Activated CD8-positive, alpha-beta memory T cell treated with anti-CD3 and anti-CD28 coated beads, Interleukin-2, amount 50 U/mL, for 24 hours (primary cell): ENCODE results near the gene ASTL.

Experiments used
- DNase-seq: peaks from one replicate; pipeline ENCODE4 v3.0.0-alpha.2; 2020; ENCODE audit errors: extremely low read depth

The ASTL gene

DNA sequence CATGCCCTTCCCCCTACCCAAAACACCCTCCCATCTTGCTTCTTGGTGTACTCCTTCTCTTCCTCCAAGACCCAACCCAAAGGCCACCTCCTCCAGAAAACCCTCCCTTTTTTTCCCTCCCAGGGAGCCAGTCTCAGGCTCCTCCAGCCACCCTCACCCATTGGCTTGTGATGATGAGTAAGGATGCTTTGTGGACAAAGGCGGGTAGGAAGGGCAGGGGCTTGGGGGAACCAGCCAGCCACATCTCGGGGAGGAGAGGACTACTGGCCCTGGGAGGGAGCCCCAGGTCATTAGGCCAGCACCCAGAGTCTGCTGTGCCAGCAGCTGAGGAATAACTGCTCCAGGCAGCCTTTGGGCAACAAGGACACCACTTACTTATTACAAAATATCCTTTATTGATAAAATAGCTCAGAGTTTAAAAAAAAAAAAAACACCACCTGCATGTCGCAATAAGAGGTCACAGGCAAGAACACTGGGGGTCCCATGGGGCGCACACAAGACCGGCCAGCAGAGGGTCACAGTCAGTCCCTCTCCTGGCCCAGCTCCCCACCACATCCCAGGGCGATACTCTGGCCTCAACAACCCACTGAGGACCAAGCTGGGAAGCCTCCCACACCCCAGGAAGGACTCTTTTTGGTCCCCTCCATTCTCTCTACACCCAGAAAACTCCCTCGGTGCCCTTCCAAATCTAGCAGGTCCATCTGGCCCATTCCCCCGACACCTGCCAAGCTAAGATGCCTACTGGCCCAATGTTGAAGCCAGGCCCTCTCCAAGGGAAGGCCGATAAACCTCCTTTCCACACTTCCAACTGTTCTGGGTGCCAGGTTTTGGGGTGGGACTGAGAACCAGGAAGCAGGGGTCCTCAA, 25.6 kb downstream of the ASTL start:
- DNase-seq, result no peak

DNA sequence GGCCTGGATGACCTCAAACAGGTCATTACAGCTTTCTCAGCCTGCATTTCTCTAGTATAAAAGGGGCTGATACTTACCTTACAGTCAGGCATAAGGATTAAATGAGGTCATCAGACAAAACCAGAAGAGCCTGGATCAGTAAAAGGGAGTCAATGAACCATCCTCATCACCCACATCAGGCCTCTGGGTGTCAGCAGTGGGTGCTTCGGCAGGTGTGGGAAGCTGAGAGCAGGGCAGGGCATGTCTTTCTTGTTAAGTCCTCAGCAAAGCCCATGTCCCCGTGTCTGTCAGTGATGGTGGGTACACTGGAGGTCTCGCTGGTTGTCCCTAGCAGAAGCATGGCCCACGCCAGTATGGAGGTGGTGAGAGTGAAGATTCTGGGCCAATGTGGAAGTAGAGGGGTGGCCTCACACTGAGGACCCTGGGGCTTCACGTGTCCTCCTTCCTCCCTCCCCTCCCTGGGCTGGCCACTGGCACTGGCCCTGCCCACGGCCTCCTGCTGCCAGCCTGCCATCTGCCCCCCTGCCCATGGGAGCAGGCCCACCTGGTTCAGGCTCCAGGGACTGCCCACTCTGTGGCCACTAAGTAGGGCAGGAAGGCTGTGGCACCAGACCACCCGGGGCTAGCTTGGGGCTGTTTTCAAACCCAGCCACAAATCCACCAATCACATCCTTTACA, 26.3 kb downstream of the ASTL start:
- DNase-seq, result no peak

DNA sequence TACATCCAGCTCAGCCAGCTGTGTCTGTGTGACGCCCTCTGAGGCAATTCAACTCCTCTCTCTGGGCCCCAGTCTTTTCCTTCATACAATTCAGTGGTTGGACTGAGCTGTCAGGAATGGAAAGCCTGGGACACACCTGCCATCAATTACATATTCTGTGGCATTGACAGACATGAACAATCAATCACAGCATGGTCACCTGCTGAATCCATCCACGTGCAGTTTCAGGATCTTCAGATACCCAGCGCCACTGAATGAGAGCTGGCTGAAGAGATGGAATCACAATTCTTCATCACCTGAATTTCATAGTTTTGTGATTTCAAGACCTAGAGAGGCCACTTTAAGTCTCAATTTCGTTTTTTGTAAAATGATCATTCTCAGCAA, 27.1 kb downstream of the ASTL start:
- no peak for DNase-seq

DNA sequence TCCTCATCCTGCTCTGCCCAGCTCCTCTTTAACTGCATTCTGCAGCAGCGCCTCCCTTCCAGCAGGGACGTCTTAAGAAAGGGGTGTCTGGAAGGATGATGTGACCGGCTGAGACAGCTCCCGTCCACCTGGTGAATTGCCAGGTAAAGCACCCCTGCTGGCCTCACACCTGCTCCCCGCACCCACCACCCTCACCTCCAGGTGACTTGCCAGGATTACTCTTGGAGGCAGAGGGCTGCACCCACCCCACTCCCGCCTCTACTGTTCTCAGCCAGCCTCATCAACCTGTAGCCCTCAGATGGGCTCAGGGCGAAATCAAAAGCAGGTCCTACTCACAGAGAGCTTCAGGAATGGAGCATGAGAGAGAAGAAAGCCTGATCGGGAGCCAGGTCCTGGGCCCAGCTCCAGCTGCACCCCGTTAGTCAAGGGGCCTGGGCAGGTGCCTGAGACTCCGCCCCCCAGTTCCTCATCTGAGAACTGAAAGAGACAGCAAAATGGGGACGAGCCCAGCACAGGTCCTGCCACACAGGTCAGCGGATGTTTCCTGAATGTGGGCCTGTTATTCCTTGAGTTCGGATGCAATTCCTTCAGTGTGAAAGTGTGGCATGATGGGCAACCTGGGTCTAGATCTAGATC, 27.6 kb downstream of the ASTL start:
- DNase-seq, result no peak

DNA sequence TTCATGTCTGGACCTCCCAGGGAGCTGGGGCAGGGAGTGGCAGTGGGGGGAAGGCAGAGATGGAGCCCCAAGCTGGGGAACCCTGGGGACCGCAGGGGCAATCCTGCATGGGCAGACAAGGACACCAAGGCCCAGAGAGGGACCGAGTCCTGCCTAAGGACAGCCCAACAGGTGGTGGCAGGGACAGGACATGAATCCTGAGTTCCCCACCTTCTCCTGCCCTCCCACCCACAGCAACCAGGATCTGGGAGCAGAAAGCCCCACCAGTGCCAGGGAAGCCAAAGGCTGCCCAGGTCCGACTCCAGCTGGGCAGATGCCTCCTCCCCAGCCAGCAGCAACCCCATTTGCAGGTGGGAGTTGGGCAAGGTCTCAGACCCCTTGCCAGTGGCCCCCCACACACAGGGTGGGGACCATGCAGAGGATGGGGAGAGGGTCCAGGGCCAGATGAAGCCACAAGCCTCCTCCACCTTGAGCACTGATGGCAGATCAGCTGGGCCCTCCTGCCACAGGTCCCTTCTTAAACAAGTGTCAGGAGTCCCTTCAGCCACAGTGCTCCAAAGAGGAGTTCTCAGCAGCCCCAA, 28.3 kb downstream of the ASTL start:
- DNase-seq, result no peak

DNA sequence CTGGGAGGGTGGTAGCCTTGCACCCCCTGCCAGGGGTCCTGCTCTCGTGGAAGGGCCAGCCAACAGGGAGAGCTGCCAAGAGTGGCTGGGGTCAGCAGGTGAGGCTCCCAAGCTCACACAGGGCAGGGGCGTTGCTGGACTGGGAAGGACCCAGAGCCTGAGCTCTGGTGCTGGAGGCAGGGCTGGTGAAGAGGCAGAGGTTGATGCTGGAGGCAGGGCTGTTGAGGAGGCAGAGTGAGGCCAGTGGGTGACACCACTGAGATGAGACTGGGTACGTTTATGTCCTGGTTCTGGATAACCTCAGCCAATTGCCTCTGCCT, 29.0 kb downstream of the ASTL start:
- no peak for DNase-seq

DNA sequence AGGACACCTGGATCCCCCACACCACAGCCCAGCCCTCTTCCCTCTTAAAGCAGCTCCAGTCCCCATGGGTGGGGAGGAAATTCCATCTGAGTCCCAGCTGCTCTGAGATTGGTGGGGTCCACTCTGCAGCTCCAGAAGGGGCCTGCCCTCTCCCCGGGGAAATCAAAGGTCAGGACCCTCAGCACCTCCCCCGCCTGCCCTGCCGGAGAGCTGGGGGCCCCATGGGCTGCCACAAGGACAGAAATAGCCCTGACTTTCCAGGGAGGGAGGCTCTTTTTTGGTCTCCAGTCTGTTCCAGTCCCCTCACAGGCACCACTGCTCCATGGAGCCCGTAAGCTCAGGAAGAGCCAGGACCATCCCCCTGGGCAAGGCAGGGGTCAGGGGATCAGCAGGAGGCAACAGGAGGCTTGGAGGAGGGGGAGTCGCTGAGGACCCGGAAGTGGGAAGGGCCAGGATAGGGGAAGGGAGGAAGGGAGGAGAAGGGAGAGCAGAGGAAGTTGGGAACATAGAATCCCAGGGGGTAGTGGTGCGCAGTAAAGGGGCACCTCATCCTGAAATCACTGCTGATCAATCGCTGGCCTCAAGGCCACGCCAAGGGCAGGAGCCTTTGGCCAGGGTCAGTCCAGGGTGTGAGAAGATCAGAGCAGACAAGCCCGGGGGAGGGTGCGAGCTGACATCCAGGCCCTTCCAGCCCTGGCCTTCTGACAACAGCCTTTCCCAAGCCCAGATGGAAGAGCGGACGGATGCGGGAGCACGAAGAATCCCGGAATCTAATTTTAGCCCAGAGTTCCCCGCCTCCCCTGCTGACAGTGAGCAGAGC, 29.6 kb downstream of the ASTL start:
- DNase-seq, result no peak

DNA sequence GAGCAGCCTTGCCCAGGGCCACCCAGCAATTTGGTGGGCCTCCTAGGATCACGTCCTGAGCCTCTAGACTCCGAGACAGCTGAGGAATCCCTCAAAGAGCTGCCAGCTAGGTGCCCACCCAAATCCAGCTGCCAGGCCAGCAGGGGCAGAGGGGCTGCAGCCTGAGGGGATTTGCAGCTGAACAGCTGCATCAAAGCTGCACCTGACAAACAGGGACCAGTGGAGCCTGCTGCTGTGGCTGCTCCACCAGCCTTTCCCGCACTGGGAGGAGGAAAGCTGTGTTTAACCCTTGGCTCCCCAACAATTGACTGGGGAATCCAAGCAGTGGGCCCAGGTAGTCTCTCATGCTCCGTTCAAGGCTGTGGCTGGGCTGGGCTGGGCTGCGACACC, 30.2 kb downstream of the ASTL start:
- DNase-seq, result no peak

DNA sequence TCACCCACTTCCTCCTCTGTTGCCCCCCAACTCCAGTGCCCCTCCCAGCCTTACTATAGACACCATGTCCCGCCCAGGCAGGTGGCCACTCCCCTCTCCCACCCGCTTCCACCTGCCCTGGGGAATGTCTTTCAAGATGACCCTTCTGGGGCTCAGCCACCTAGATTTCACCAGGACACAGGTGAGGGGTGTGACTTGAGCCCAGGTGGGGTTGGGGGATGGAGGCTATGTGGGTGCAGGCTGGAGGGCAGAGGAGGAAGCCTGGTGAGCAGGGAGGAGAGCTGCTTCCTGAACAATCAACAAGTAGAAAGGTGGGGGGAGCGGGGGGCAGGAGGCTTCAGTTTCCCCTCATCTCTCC, 30.6 kb downstream of the ASTL start:
- DNase-seq, result no peak

DNA sequence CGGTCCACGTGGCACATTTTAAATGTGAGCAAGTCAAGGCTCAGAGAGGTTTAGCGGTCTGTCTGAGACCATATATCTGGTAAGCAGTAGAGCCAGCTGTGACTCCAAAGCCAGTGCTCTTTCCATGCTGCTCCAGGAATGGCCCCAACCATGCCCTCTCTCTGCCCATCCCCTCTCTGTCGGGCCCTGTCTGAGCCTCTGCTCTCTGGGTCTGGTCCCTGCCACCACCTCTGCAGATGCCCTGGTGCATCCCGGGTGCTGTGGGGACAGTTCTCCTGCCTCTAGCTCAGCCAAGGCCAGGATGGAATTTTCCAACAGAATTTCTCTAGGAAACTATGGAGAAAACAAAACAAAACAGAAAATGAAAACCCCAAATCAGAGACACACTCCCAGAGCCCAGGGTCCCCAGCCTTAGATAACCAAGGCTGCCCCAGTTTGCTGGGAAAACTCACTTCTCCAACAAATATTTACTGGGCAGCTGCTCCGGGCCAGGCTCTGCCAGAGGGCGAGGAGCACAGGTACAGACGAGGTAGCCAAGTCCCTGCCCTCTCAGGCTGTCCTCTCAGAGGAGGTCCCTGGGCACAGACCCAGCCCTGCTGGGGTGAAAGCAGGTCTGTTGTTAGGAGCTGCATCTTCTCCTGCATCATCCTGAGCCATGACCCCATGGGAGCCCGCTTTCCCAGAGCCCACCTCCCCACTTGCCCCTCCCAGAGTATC, 31.2 kb downstream of the ASTL start:
- DNase-seq, result no peak

DNA sequence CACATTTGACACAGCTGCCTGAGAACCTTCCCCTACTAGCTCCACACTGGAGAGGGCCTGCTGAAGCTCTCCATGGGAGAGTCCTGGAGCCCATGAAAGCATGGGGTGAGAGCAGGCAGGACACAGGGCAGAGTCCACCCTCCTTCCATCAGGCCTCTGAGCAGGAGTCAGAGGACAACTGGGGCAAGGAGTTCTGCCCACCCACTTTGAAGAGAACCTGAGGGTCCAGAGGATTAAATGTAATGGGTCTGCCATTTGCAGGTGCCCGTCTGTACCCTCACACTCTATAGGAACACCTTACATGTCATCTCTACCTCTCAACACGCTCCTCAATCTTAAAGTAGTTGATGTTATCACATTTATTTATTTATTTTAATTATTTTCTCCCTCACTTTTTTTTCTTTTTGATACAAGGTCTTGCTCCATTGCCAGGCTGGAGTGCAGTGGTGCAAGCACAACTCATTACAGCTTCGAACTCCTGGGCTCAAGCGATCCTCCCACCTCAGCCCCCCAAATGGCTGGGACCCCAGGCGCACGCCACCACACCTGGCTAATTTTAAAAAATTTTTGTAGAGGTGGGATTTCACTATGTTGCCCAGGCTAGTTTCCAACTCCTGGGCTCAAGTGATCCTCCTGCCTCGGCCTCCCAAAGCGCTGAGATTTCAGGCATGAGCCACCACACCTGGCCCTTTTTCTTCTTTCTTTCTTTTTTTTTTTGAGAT, 32.1 kb downstream of the ASTL start:
- no peak for DNase-seq

DNA sequence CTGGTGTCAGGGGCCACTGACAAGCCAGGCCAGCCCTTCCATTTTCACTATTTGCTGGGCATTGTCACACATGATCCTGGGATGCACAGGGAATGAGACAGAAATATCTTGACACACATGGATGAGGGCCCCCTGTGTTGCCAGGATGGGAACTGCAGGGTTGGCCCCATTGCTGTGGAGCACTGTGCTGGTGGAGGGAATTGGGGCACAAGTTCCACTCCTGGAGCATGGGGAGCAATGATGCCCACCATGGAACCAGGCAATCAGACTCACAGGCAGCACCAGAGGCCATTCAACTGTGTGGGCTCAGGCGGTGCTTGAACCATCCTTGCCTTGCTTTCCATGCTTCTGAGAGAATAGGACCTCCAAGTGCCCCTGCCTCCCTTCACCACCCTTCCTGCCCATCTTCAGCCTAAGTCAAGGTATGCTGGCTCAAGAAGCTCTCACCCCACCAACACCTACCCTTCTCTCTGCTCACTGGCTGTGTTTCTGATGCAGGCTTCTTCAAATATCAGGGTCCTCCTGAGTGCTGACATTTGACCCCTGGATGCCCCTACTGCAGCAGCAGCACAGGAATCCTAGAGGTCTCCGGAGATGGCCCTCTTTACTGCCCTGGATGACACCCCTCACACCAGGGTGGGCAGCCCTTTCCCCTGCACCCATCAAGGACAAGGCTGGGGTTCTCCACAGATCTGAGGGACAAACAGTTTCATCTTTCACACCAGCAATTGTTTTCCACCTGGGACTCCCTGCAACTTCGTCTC, 33.0 kb downstream of the ASTL start:
- DNase-seq, result no peak

DNA sequence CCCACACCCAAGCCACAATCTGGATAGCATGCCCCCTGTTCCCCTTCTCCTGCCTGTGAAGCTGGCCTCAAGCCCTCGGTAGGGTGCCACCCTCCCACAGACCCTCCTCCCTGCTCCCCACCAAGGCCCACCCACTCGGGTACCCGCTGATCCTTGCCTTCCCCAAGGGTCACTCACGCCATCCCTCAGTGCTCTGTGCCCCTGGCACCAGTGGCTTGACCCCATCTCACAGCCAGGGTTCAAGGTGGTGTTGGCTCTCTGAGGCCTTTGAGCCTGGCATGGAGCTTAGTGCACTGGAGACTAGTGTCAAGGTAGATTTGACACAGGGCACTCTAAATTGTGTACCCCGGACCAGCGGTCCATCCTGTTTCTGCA, 33.8 kb downstream of the ASTL start:
- DNase-seq, result no peak

DNA sequence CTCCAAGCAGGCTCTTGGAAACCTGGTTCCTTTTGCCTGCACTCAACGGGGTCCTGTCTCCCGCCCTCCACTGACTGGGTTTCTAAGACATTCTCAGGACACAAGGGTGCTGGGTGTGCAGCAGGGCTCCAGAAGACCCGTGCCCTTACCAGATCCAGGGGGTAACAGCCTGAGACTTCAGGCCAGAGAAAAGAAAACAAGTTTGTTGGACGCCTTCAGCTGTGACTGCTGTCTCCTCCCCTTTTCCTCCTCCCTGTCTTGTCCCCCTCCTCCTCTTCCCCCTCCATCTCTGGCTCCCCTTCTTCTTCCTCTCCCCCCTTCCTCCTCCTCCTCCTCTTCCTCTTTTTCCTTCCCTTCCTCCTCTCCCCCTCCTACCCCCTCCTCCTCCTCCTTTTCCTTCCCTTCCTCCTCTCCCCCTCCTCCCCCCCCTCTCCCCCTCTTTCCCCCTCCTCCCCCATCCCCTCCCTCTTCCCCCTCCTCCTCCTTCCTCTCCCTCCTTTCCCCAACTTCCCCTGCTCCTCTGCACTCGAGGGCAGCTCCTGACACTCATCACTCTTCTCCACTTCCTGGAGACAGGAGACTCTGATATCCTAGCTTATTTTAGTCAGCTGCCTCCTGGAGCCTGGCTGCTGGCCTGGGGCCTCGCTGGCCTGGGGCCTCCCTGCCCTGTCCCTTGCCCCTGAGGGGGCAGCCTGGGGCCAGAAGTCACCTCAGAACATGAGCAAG, 34.4 kb downstream of the ASTL start:
- DNase-seq, result no peak

DNA sequence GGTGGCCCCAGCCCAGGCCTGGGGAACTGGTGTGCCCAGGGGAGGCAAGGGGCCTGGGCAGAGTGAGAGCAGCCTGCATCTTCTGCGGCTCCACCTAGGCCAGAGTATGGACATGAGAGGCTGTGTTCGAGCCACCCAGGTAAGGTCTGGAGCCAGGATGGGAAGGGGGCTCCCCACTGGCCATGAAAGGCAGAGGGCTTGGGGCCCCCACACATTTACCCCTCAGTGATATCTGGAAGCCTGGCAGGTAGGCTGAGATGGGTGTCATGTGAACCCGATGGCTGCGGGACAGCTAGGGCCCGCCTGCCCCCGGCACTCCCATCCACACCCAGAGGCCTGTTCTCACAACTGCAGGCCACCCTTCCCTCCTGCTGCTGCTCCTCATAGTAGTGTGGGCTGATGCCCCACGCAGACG, 35.1 kb downstream of the ASTL start:
- no peak for DNase-seq

DNA sequence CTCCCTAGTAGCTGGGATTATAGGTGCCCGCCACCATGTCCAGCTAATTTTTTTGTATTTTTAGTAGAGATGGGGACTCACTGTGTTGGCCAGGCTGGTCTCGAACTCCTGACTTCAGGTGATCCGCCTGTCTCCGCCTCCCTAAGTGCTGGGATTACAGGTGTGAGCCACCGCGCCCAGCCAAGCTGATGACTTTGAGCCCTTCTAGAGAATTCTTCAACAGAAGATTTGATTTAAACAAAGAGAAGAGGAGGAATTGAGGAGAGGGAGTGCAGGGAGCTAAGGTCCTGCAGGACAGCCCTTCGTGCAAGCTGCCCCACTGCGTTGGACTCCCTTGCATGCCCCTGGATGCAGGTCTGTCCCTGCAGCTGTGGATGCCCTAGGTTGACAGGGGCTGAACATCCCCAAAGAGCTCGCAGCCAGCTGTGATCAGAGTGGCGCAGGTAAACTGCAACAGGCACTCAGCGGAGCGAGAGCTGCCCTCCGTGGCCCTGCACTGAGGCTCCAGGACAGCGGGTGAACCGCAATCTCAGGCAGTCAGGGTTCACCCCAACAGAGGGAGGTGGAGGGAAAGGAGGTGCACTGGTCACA, 35.6 kb downstream of the ASTL start:
- no peak for DNase-seq

DNA sequence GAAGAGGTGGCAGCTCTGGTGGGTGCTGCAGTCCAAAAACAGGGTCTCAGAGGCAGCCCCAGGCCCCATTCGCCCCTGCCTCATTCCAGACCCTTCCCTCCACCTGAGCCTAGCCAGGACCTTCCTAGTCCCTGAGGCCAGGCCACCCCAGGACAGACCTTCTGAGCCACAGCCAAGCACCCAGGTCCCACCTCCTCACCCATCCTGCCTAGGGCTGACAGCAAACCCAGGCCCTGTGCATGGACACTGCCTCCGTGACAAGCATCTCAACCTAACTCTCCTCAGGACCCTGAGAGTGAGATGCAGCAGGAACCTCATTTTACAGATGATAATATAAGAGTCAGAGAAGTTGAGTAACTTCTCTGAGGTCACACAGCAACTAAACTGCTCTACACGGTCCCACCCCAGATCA, 37.4 kb downstream of the ASTL start:
- DNase-seq, result no peak

DNA sequence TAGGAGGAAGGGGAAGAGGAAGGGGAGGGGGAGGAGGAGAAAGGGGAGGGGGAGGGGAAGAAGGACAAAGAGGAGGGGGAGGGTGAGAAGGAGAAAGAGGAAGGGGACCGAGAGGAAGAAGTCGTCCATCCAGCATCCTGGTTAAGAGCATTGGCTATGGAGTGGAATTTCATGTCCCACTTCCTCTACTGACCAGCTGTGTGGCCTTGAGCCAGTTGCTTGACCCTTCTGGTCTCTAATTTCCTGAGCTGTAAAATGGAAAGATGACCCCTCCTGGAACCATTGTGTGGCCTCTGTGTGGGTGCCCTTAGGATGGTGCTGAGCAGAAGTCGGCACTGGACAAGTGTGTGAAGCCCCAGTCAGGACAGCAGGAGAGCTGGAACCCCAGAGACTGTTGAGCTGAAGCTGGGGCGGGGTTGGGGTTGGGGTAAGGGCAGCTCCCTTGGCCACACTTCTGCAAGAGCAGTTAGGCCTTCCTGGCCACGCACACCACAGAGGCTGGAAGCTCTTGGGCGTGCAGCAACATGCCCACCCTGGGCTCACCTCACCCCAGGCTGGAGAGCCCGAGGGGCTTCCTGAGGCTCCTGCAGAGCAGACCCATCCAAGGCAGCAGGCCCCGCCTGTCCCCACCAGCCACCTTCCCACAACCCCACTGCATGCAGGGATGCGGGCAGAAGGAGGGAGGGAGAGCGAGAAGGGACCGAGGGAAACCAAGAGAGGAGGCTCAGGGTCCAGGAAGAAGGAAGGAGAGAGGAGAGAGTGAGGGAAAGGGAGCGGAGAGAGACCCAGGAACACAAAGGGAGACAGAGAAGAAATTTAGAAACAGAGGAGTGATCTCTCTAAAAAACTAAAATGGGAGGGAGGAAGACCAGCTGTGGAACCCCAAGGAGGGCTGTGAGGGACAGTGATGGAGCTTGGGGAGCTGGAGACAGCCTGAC, 38.2 kb downstream of the ASTL start:
- DNase-seq, result no peak
